ENCODE data around the gene LACTBL1. TPM values are rescaled to one million over a fixed set of nuclear protein-coding genes. Genes with fewer than 3 reads are reported as not detected.

Gene LACTBL1
- total and polyA plus RNA-seq, 2 of the 8 experiments (the other 6 are each of a cell fraction or from before 2014, with no cell fraction given) = not detected

DNA sequence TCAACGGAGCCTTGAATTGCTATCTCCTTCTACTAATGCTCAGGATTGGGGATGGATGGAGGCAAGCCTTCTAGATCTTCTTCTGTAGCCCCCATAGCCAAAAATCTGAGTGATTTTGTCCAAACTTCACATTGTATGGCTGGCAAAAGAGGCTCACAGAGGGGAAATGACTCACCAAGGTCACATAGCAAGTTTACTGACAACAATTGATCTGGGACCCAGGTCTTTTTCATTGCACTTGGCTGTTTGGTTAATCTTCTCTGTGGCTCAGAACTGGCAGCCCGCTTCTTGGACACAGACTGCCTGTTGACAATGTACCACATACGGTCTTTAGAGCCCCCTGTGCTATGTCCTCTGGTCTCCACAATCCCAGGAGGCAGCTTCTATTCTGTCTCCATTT is 3.0 kb upstream of the LACTBL1 start:
- Histone ChIP-seq H4K8ac (ENCODE audit: extremely low read depth, insufficient read depth, low read length) (peak overlapping the region; percentile 82; the same call in 1 of the 2 replicates), H3K9me3 (ENCODE audit: insufficient read depth in 2 of 2, low read depth in 1 of 2, low read length in 1 of 2) (no peaks in the 10 kb centered on the region), H2BK12ac (ENCODE audit: low read depth, low read length) (peak overlapping the region; percentile 82), H2BK20ac (ENCODE audit: low read length) (no peak overlapping the region; the same call in 1 of the 2 replicates), H3K4me1 (replicated peaks in 1 of 4; ENCODE audit: control insufficient read depth in 3 of 4, insufficient read depth in 4 of 4, low read length in 3 of 4) (peaks cover 0 to 2% (median 0%) of the 10 kb centered on the region in 4 experiments; a peak in 1 of 7 replicates), H3K79me1 (ENCODE audit: low read depth, low read length) (no peaks in the 10 kb centered on the region), H2BK15ac (ENCODE audit: low read length) (no peak overlapping the region), H3K23me2 (ENCODE audit: low read depth, low read length) (no peaks in the 10 kb centered on the region), H2AFZ (ENCODE audit: low read length) (peak overlapping the region; percentile 93; the same call in 1 of the 2 replicates), H2BK120ac (replicated peaks; ENCODE audit: low read depth, low read length) (no peak overlapping the region), H3K4me3 (ENCODE audit: extremely low read depth in 1 of 4, insufficient read depth in 2 of 4, low read depth in 3 of 4, low read length in 4 of 4) (no peak overlapping the region), H2BK5ac (ENCODE audit: low read depth, low read length) (0 out of 2 replicates have a peak overlapping the region, but pooled peaks have one; percentile 87), H3K14ac (ENCODE audit: insufficient read length) (no peak overlapping the region), H3K9ac (replicated peaks in 1 of 4; ENCODE audit: extremely low read depth in 1 of 4, low read depth in 3 of 4, low read length in 3 of 4) (no peak overlapping the region), H3K56ac (replicated peaks; ENCODE audit: insufficient read length, low read depth, low read length) (no peak overlapping the region), H3K23ac (ENCODE audit: insufficient read length) (no peak overlapping the region), H3K36me3 (ENCODE audit: control insufficient read depth in 2 of 4, insufficient read depth in 4 of 4, low read length in 3 of 4) (no peaks in the 10 kb centered on the region), H3K18ac (ENCODE audit: extremely low read depth, low read length) (no peak overlapping the region), H4K20me1 (replicated peaks in 1 of 2; ENCODE audit: control insufficient read depth in 1 of 2, insufficient read depth in 2 of 2, low read length in 2 of 2) (no peaks in the 10 kb centered on the region), H3K27ac (ENCODE audit: low read depth, low read length) (no peak overlapping the region), H3K79me2 (ENCODE audit: control insufficient read depth in 1 of 2, insufficient read depth in 2 of 2, low read length in 2 of 2) (no peaks in the 10 kb centered on the region), H3K27me3 (replicated peaks in 1 of 4; ENCODE audit: control insufficient read depth in 3 of 4, extremely low read depth in 1 of 4, insufficient read depth in 3 of 4, low read length in 3 of 4) (no peaks in the 10 kb centered on the region), H4K5ac (ENCODE audit: insufficient read length, low read depth, low read length) (no peak overlapping the region), H3K4me2 (ENCODE audit: insufficient read depth in 1 of 2, low read depth in 2 of 2, low read length in 2 of 2) (no peak overlapping the region), H2AK5ac (ENCODE audit: low read depth, low read length) (peak overlapping the region; percentile 28; the same call in 1 of the 2 replicates), H4K91ac (replicated peaks; ENCODE audit: insufficient read length, low read length) (no peak overlapping the region), H3K4ac (replicated peaks; ENCODE audit: insufficient read length, low read depth, low read length) (no peak overlapping the region)
- no peak for FAIRE-seq
- no peak for DNase-seq (ENCODE audit: low read depth in 1 of 2, low spot score in 2 of 2)
- 91% methylated on average over 3 of the region's 3 CpGs; no CpG with 5 or more reads in 1 of the 2 experiments for WGBS, 2 experiments (ENCODE audit: extremely low coverage in 1 of 2, insufficient coverage in 1 of 2, insufficient read length in 1 of 2, insufficient replicate concordance in 2 of 2, low coverage in 1 of 2, low lambda C conversion rate in 2 of 2, missing lambda C conversion rate in 1 of 2)
- ChIA-PET CTCF (ENCODE audit: partially characterized antibody) (interaction anchor here (0.9 to 2.5 kb wide), 4 partner anchors 92 to 210 kb away, joined by 3 to 14 read pairs (median 3); no protein-coding TSS in a partner anchor), POLR2A (ENCODE audit: partially characterized antibody) (no interaction called here)
- no peak for TF ChIP-seq TAF1 (IDR thresholded peaks at IDR 0.05; ENCODE audit: low read depth, low read length)
- TF ChIP-seq ZNF274 (IDR thresholded peaks at IDR 0.05; ENCODE audit: borderline replicate concordance, extremely low read depth, low read length) = no peak
- TF ChIP-seq CBX8 (IDR thresholded peaks at IDR 0.05; ENCODE audit: borderline replicate concordance, low read depth, low read length) = no peak
- no peak for TF ChIP-seq NRF1 (IDR thresholded peaks at IDR 0.05; ENCODE audit: low read depth, low read length)
- TF ChIP-seq GABPA (IDR thresholded peaks at IDR 0.05; ENCODE audit: borderline replicate concordance, insufficient read depth, low read length) = no peak
- TF ChIP-seq SAP30 (IDR thresholded peaks at IDR 0.05; ENCODE audit: insufficient read depth, insufficient replicate concordance, low read length) = no peak
- no peak for TF ChIP-seq EZH2 (IDR thresholded peaks at IDR 0.05; ENCODE audit: low read depth, low read length, severe bottlenecking)
- no peak for TF ChIP-seq SP2 (IDR thresholded peaks at IDR 0.05; ENCODE audit: low read length)
- no peak for TF ChIP-seq KDM5A (IDR thresholded peaks at IDR 0.05; ENCODE audit: low read length)
- TF ChIP-seq SIN3A (conservative IDR thresholded peaks at IDR 0.05 in 1 of 2, IDR thresholded peaks at IDR 0.05 in 1 of 2; ENCODE audit: low read depth in 1 of 2, low read length in 2 of 2) = no peak
- TF ChIP-seq CHD2 (IDR thresholded peaks at IDR 0.05; ENCODE audit: low read length) = no peak
- no peak for TF ChIP-seq RAD21 (IDR thresholded peaks at IDR 0.05 in 1 of 2, conservative IDR thresholded peaks at IDR 0.05 in 1 of 2; ENCODE audit: low read depth in 2 of 2, low read length in 2 of 2)
- no peak for TF ChIP-seq KDM1A (IDR thresholded peaks at IDR 0.05; ENCODE audit: borderline replicate concordance, low read length)
- no peak for TF ChIP-seq JUND (IDR thresholded peaks at IDR 0.05; ENCODE audit: low read length)

Measured in H1 (cell line).